Measurements from ENCODE around the gene NUP210L. TPM values are rescaled to one million over a fixed set of nuclear protein-coding genes. Genes with fewer than 3 reads are reported as not detected.

Gene NUP210L
- total RNA-seq, 1 experiment from 2014 or later: 0.10 TPM

- Histone ChIP-seq H3K79me2 (ENCODE audit: insufficient read depth, low read length) (peaks cover 42% of the 10 kb centered on the region), H3K36me3 (ENCODE audit: control insufficient read depth in 1 of 2, insufficient read depth in 2 of 2, low read length in 2 of 2) (peaks cover 31 to 51% of the 10 kb centered on the region in 2 experiments), H3K4me1 (ENCODE audit: control insufficient read depth in 1 of 2, insufficient read depth in 2 of 2, low read length in 2 of 2) (no peaks in the 10 kb centered on the region), H3K4me3 (replicated peaks in 1 of 2; ENCODE audit: low read depth in 1 of 2, low read length in 2 of 2) (no peak overlapping the region), H3K9me2 (ENCODE audit: insufficient read depth) (no peaks in the 10 kb centered on the region), H3K9ac (ENCODE audit: low read length) (no peak overlapping the region), H3K9me3 (ENCODE audit: control insufficient read depth in 1 of 2, insufficient read depth in 1 of 2, low read depth in 1 of 2, low read length in 2 of 2) (no peaks in the 10 kb centered on the region), H2AFZ (ENCODE audit: low read depth, low read length, poor library complexity, severe bottlenecking) (no peak overlapping the region), H4K20me1 (ENCODE audit: insufficient read depth) (no peaks in the 10 kb centered on the region), H3K27ac (ENCODE audit: low read depth, low read length) (no peak overlapping the region), H3K27me3 (ENCODE audit: insufficient read depth, low read length) (no peaks in the 10 kb centered on the region), H3K4me2 (ENCODE audit: low read length) (no peak overlapping the region)
- BruUV-seq (replicated peaks): no TSS peak
- ATAC-seq (no peak), DNase-seq (ENCODE audit: low read depth, low spot score) (no peak)
- intact Hi-C loops (cut with micrococcal nuclease): no loop called here
- RAD21 ChIA-PET (ENCODE audit: low non-redundant PET in 1 of 2, low total read pairs in 2 of 2, uncharacterized antibody in 2 of 2, unreplicated experiment in 2 of 2): no interaction called here
- no peak for TF ChIP-seq SIN3A (IDR thresholded peaks at IDR 0.05; ENCODE audit: low read depth)
- no peak for TF ChIP-seq POLR2A (IDR thresholded peaks at IDR 0.05; ENCODE audit: borderline replicate concordance, extremely low read depth, insufficient read depth, insufficient read length)
- no peak for TF ChIP-seq EGR1 (IDR thresholded peaks at IDR 0.05; ENCODE audit: low read depth)
- TF ChIP-seq EZH2 (IDR thresholded peaks at IDR 0.05): no peak
- TF ChIP-seq ELF1 (IDR thresholded peaks at IDR 0.05; ENCODE audit: borderline replicate concordance, low read depth): no peak
- TF ChIP-seq CEBPB (IDR thresholded peaks at IDR 0.05; ENCODE audit: low read depth): no peak
- TF ChIP-seq CBX3 (IDR thresholded peaks at IDR 0.05; ENCODE audit: low read depth): no peak
- no peak for TF ChIP-seq CTCF (IDR thresholded peaks at IDR 0.05 in 2 of 3, conservative IDR thresholded peaks at IDR 0.05 in 1 of 3; ENCODE audit: borderline replicate concordance in 1 of 3, insufficient read depth in 1 of 3, low read depth in 2 of 3, low read length in 2 of 3)
- TF ChIP-seq FOSL1 (IDR thresholded peaks at IDR 0.05; ENCODE audit: low read depth): no peak
- POLR2A ChIA-PET: no interaction called here
- CTCF ChIA-PET: no interaction called here
Measured at GRCh38 chr1:154157520-154158306, 2.8 kb upstream of the NUP210L start.
